H9 (cell line): Measurements from ENCODE around the gene DPCD. TPM values are rescaled to one million over a fixed set of nuclear protein-coding genes. Genes with fewer than 3 reads are reported as not detected.

ENCODE experiments used
- DNase-seq: peaks from one replicate; pipeline ENCODE4 v3.0.0-alpha.2; 2017
- H2AFZ ChIP-seq: one replicate; pipeline ENCODE4 v1.6.1; 2013; ENCODE audit warnings: mild to moderate bottlenecking, low read length, control low read depth, moderate library complexity
- H2AK5ac ChIP-seq: 2 replicates; pipeline ENCODE4 v1.6.1; 2013; ENCODE audit warnings: low read length, control low read depth, mixed read lengths; ENCODE audit not compliant: insufficient read length
- H2BK120ac ChIP-seq: one replicate; pipeline ENCODE4 v1.6.1; 2013; ENCODE audit warnings: low read depth, mild to moderate bottlenecking, low read length, control low read depth, inconsistent platforms; ENCODE audit not compliant: poor library complexity, severe bottlenecking
- H2BK12ac ChIP-seq: 2 replicates; pipeline ENCODE4 v1.6.1; 2013; ENCODE audit warnings: low read length, control low read depth, mixed read lengths, low read depth; ENCODE audit not compliant: insufficient read length
- H2BK15ac ChIP-seq: 2 replicates; pipeline ENCODE4 v1.6.1; 2013; ENCODE audit warnings: low read depth, low read length, control low read depth
- H2BK20ac ChIP-seq: one replicate; pipeline ENCODE4 v1.6.1; 2013; ENCODE audit warnings: low read depth, mild to moderate bottlenecking, low read length, control low read depth, inconsistent platforms; ENCODE audit not compliant: poor library complexity, severe bottlenecking
- H2BK5ac ChIP-seq: 2 replicates; pipeline ENCODE4 v1.6.1; 2013; ENCODE audit warnings: low read length, control low read depth, mixed read lengths; ENCODE audit not compliant: insufficient read length
- H3K14ac ChIP-seq: 2 replicates; pipeline ENCODE4 v1.6.1; 2013; ENCODE audit warnings: low read length, control low read depth; ENCODE audit not compliant: insufficient read depth
- H3K18ac ChIP-seq: 2 replicates; pipeline ENCODE4 v1.6.1; 2013; ENCODE audit warnings: low read depth, mild to moderate bottlenecking, mixed read lengths, low read length, control low read depth; ENCODE audit not compliant: insufficient read length
- H3K23ac ChIP-seq: 2 replicates; pipeline ENCODE4 v1.6.1; 2013; ENCODE audit warnings: low read length, control low read depth, mixed read lengths, low read depth; ENCODE audit not compliant: insufficient read length
- H3K23me2 ChIP-seq: 2 replicates; pipeline ENCODE4 v1.6.1; 2013; ENCODE audit warnings: low read depth, mild to moderate bottlenecking, mixed read lengths, low read length, control low read depth; ENCODE audit not compliant: insufficient read length, poor library complexity, severe bottlenecking
- H3K27ac ChIP-seq: 2 replicates; pipeline ENCODE4 v1.5.1; 2013; ENCODE audit warnings: low read length, control low read depth, mixed read lengths, low read depth; ENCODE audit not compliant: insufficient read length
- H3K27me3 ChIP-seq: 2 replicates; pipeline ENCODE4 v1.6.1; 2013; ENCODE audit warnings: low read length, control low read depth, inconsistent platforms; ENCODE audit not compliant: insufficient read depth
- H3K4ac ChIP-seq: 2 replicates; pipeline ENCODE4 v1.6.1; 2013; ENCODE audit warnings: low read depth, mild to moderate bottlenecking, control low read depth, inconsistent platforms, low read length, moderate library complexity
- H3K4me1 ChIP-seq: 2 replicates; pipeline ENCODE4 v1.6.1; 2013; ENCODE audit warnings: low read length, control low read depth, inconsistent platforms; ENCODE audit not compliant: insufficient read depth
- H3K4me2 ChIP-seq: 2 replicates; pipeline ENCODE4 v1.6.1; 2013; ENCODE audit warnings: low read length, control low read depth, mixed read lengths; ENCODE audit not compliant: insufficient read length, insufficient read depth
- H3K56ac ChIP-seq: 2 replicates; pipeline ENCODE4 v1.6.1; 2013; ENCODE audit warnings: low read depth, mild to moderate bottlenecking, mixed read lengths, low read length, control low read depth; ENCODE audit not compliant: insufficient read length
- H3K79me1 ChIP-seq: 2 replicates; pipeline ENCODE4 v1.6.1; 2013; ENCODE audit warnings: low read depth, mild to moderate bottlenecking, moderate library complexity, low read length, control low read depth, inconsistent platforms; ENCODE audit not compliant: insufficient read depth, poor library complexity, severe bottlenecking
- H3K79me2 ChIP-seq: 2 replicates; pipeline ENCODE4 v1.6.1; 2013; ENCODE audit warnings: low read length, control low read depth, inconsistent platforms; ENCODE audit not compliant: insufficient read depth
- H3K9ac ChIP-seq: 2 replicates; pipeline ENCODE4 v1.6.1; 2013; ENCODE audit warnings: low read length, control low read depth, mixed read lengths; ENCODE audit not compliant: insufficient read length; ENCODE audit errors: extremely low read depth
- H3K9me3 ChIP-seq: one replicate; pipeline ENCODE4 v1.6.1; 2013; ENCODE audit warnings: low read depth, low read length, inconsistent platforms; ENCODE audit not compliant: control insufficient read depth
- H3T11ph ChIP-seq: one replicate; pipeline ENCODE4 v1.6.1; 2013; ENCODE audit warnings: mild to moderate bottlenecking, low read length, control low read depth, inconsistent platforms
- H4K20me1 ChIP-seq: one replicate; pipeline ENCODE4 v1.6.1; 2013; ENCODE audit not compliant: control insufficient read depth, insufficient read length, insufficient read depth
- H4K5ac ChIP-seq: 2 replicates; pipeline ENCODE4 v1.6.1; 2013; ENCODE audit warnings: low read depth, mild to moderate bottlenecking, mixed read lengths, low read length, control low read depth; ENCODE audit not compliant: insufficient read length
- H4K8ac ChIP-seq: replicated peaks from 2 replicates; pipeline ENCODE4 v1.6.1; 2013; ENCODE audit warnings: low read length, control low read depth, mixed read lengths, low read depth; ENCODE audit not compliant: insufficient read length
- H4K91ac ChIP-seq: 2 replicates; pipeline ENCODE4 v1.6.1; 2013; ENCODE audit warnings: low read depth, mild to moderate bottlenecking, moderate library complexity, mixed read lengths, low read length, control low read depth; ENCODE audit not compliant: insufficient read length
- H3K27ac Mint-ChIP-seq, 3 experiments: 2 replicates in 2 of 3; 3 replicates in 1 of 3; pipeline ENCODE4 v1.8.0; 2020 to 2021; ENCODE audit warnings: mixed read lengths in 3 of 3, mild to moderate bottlenecking in 1 of 3, moderate library complexity in 1 of 3
- H3K27me3 Mint-ChIP-seq: 2 replicates; pipeline ENCODE4 v1.8.0; 2021; ENCODE audit warnings: low read depth, mild to moderate bottlenecking, moderate library complexity, mixed read lengths
- H3K36me3 Mint-ChIP-seq, 3 experiments: 2 replicates in 2 of 3; 3 replicates in 1 of 3; pipeline ENCODE4 v1.8.0; 2020 to 2021; ENCODE audit warnings: low read depth in 3 of 3, mixed read lengths in 3 of 3; ENCODE audit not compliant: insufficient read depth in 1 of 3
- H3K4me1 Mint-ChIP-seq, 2 experiments: 2 replicates each; pipeline ENCODE4 v1.8.0; 2020; ENCODE audit warnings: mixed read lengths in 2 of 2
- H3K4me3 Mint-ChIP-seq, 2 experiments: 2 replicates in 1 of 2; 3 replicates in 1 of 2; pipeline ENCODE4 v1.8.0; 2020 to 2021; ENCODE audit warnings: mild to moderate bottlenecking in 2 of 2, mixed read lengths in 2 of 2, moderate library complexity in 1 of 2
- H3K9me3 Mint-ChIP-seq, 2 experiments: 2 replicates in 1 of 2; 3 replicates in 1 of 2; pipeline ENCODE4 v1.8.0; 2020; ENCODE audit warnings: mild to moderate bottlenecking in 2 of 2, mixed read lengths in 2 of 2, moderate library complexity in 1 of 2
- WGBS: extraction: QIAGEN DNeasy Blood & Tissue Kit; methylation state at CpG from one replicate; pipeline ENCODE4 v1.1.7; 2013; ENCODE audit warnings: missing lambda C conversion rate, low lambda C conversion rate, mixed read lengths; ENCODE audit not compliant: insufficient read length; ENCODE audit errors: extremely low coverage; 5-methylcytosine and 5-hydroxymethylcytosine counted together
- total RNA-seq: library from RNA; stranded (reverse); gene quantifications from 2 replicates; pipeline ENCODE4 v1.2.1, GENCODE V29; 2021
- TF ChIP-seq, protein P1 (sequence below): fragments of 200-600 bp; sonication (generic); conservative IDR thresholded peaks from 3 replicates; pipeline ENCODE4 v1.8.0; 2021; ENCODE audit warnings: antibody characterized with exemption, mild to moderate bottlenecking

DPCD gene
- total RNA-seq, 1 experiment from 2014 or later, result 21.8 TPM

DNA sequence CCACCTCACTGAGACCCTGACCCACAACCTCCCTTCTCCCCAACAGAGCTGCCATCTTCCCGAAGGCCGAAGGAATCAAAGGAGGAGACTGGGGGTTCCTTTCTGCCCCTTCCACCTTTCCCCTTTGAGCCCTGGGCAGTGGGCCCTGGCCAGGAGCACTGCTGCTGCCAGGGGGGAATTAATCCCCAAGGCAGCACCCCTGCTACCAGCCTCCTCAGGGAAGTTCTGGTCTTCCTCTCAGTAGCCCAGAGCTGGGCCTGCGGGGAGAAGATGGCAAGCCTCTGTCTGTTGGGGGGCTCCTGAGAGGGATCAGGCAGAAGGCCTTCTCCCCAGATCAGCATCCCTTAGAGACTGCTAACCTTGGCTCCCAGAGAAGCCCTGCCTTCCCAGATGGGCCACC, 25.5 kb downstream of the DPCD start:
- no peaks in the 10 kb centered on the region for H3K79me2 ChIP-seq
- H3K27ac Mint-ChIP-seq, result no peak overlapping the region
- H3K9ac ChIP-seq, result no peak overlapping the region
- DNase-seq, result no peak
- no peak overlapping the region for H4K8ac ChIP-seq
- WGBS, result no CpG with 5 or more reads among the region's 3 CpGs
- no peaks in the 10 kb centered on the region for H3K9me3 Mint-ChIP-seq
- H3K36me3 Mint-ChIP-seq, result peaks cover 14 to 28% (median 24%) of the 10 kb centered on the region in 3 experiments
- no peak overlapping the region for H3T11ph ChIP-seq
- no peak overlapping the region for H2BK12ac ChIP-seq
- no peak overlapping the region for H3K4me2 ChIP-seq
- H4K91ac ChIP-seq, result no peak overlapping the region
- no peaks in the 10 kb centered on the region for H3K23me2 ChIP-seq
- no peak overlapping the region for H3K4ac ChIP-seq
- no peaks in the 10 kb centered on the region; the same call in 1 of the 2 replicates for H3K4me1 ChIP-seq
- H3K56ac ChIP-seq, result no peak overlapping the region
- H2AK5ac ChIP-seq, result no peak overlapping the region
- no peak overlapping the region for H4K5ac ChIP-seq
- no peaks in the 10 kb centered on the region for H3K9me3 ChIP-seq
- no peaks in the 10 kb centered on the region for H4K20me1 ChIP-seq
- TF ChIP-seq, protein P1, sequence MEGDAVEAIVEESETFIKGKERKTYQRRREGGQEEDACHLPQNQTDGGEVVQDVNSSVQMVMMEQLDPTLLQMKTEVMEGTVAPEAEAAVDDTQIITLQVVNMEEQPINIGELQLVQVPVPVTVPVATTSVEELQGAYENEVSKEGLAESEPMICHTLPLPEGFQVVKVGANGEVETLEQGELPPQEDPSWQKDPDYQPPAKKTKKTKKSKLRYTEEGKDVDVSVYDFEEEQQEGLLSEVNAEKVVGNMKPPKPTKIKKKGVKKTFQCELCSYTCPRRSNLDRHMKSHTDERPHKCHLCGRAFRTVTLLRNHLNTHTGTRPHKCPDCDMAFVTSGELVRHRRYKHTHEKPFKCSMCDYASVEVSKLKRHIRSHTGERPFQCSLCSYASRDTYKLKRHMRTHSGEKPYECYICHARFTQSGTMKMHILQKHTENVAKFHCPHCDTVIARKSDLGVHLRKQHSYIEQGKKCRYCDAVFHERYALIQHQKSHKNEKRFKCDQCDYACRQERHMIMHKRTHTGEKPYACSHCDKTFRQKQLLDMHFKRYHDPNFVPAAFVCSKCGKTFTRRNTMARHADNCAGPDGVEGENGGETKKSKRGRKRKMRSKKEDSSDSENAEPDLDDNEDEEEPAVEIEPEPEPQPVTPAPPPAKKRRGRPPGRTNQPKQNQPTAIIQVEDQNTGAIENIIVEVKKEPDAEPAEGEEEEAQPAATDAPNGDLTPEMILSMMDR, result no peak
- no peak overlapping the region for H3K4me3 Mint-ChIP-seq
- no peak overlapping the region for H3K27ac ChIP-seq
- H2BK5ac ChIP-seq, result no peak overlapping the region
- no peak overlapping the region for H3K18ac ChIP-seq
- H3K27me3 Mint-ChIP-seq, result no peaks in the 10 kb centered on the region; the same call in 1 of the 2 replicates
- no peak overlapping the region for H2BK20ac ChIP-seq
- H3K79me1 ChIP-seq, result no peaks in the 10 kb centered on the region
- H2AFZ ChIP-seq, result no peak overlapping the region
- no peak overlapping the region for H3K14ac ChIP-seq
- no peak overlapping the region for H3K23ac ChIP-seq
- no peaks in the 10 kb centered on the region for H3K27me3 ChIP-seq
- peaks cover 34 to 50% of the 10 kb centered on the region in 2 experiments for H3K4me1 Mint-ChIP-seq
- no peak overlapping the region for H2BK15ac ChIP-seq
- H2BK120ac ChIP-seq, result no peak overlapping the region
